GM18909 (cell line): ENCODE measurements around the gene SURF4.
A peak's percentile ranks its signal among the peaks of the same experiment; 100 is the strongest.

Experiments
- ATAC-seq: cut with Tn5 transposase; IDR thresholded peaks from one replicate; pipeline ENCODE4 v1.9.1; 2021; ENCODE audit warnings: mild to moderate bottlenecking; ENCODE audit not compliant: unreplicated experiment, poor library complexity

SURF4 gene

DNA sequence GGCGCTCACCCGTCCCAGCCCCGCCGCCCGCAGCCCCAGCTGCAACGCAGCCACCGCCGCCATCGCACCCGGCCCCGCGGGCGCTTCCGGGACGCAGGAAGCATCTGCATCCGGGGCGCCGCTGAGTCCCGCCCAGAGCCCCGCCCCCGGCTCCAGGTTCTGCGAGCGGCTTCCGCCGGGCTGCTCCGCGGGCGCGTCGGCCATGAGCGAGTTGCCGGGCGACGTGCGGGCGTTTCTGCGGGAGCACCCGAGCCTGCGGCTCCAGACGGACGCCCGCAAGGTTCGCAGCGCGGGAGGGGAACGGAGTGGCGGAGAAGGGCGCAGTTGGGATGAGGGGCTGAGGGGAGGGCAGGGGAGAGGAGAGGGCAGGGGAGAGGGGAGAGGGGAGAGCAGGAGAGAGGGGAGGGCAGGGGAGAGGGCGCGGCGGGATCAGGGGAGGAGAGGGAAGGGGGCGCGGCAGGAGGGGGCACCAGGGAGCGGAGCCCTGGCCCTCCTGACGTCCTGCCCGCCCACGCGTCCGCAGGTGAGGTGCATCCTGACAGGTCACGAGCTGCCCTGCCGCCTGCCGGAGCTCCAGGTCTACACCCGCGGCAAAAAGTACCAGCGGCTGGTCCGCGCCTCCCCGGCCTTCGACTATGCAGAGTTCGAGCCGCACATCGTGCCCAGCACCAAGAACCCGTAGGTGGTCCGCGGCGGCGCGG lies 19.3 kb downstream of the SURF4 start, which contains the start of the genes SURF1 and SURF2:
TSS of gene SURF1 (minus strand) at position 97 of the 701 bp plus-strand sequence. CDS start at position 63, 34 bp downstream.
TSS of gene SURF2 (plus strand) at position 160 of the 701 bp plus-strand sequence. CDS start at position 203, 43 bp downstream.
- peak; percentile 59 for ATAC-seq

DNA sequence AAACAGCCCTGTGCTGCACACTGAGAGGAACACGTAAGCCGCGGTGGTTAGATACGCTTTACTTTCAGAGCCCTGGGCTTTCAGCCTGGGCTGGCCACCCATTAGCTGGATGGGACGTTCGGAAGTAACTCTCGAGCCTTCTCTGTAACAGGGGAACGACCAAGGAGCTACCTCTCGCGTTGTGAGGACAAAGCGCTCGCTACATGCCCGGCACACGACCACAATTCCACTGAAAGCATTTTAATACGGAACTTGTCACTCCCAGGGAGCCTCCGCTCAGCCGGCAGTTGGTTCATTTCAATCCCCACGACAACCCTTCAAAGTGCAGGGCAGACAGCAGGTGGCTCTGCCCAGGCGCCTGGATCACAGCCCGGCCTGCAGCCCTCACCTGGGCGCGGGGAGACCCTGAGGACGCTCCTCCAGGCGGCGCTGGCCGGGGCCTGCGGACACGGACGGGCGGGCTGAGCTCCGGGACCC lies 19.9 kb downstream of the SURF4 start:
- ATAC-seq = no peak

DNA sequence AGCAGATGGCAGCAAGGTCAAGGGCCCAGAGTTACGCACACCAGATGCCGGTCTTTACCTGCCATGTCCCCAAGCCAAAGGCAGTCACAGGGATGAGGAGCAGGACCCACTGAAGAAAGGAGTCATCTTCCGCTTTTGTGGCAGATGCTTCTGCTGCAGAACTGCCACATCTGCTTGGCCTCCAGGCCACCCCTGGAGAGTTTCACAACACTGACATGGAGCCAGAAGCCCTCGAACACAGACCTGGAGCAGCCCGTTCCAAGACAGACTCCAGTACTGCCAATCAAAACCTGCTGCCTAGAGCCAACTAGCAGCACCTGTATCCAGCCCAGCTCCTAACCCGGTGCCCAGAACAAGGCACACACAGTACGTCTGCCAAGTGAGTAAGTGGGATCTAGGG lies 21.1 kb downstream of the SURF4 start:
- ATAC-seq = no peak

DNA sequence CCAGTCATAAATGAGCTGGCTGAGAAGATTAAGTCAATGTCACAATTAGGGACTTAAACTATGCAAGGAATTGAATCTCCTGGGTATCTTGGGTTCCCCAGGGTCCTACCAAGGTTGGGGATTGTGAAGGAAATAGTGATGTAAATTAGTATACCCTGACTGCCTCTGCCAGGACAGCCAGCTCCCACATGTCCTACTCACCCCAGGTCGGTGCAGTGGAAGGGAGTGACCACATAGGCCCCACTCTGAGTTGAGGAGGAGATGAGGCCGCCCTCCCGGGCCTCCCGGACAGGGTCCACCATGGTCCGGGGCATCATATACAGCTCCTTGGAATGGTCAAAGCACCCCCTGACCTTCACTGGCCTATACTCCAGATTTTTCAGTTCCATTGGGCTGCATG lies 22.3 kb downstream of the SURF4 start:
- no peak for ATAC-seq

DNA sequence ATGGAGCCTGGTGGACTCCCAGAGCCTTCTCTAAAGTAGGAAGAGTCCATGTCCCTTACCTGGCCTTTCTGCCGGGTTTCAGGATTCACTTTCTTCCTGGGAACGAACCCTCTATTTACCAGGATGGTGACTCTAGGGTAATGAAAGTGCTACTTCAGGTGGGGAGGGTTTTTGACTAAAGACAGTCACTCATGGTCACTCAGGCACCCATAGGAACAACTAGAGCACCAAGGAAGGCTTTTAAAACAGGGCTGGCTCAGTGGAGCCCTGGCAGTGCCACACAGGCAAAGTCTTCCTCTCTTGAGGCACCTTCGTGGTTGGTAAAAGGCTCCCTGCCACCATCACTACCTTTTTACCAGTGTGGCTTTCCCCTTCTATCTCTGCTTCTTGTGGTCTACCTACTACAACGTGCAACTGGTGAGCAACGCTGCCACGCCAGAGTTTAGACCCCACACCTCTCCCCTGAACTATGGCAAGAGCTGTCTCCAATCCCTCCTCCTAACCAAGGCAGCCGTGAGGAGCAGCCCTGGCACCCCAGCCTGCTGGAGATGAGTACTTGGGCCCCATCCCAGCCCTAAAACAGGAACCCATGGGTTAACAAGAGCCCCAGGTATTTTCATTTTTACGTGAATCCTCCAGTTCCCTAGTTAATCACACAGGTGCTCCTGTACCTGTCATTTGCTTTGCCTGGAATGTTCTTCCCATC lies 23.1 kb downstream of the SURF4 start:
- no peak for ATAC-seq

DNA sequence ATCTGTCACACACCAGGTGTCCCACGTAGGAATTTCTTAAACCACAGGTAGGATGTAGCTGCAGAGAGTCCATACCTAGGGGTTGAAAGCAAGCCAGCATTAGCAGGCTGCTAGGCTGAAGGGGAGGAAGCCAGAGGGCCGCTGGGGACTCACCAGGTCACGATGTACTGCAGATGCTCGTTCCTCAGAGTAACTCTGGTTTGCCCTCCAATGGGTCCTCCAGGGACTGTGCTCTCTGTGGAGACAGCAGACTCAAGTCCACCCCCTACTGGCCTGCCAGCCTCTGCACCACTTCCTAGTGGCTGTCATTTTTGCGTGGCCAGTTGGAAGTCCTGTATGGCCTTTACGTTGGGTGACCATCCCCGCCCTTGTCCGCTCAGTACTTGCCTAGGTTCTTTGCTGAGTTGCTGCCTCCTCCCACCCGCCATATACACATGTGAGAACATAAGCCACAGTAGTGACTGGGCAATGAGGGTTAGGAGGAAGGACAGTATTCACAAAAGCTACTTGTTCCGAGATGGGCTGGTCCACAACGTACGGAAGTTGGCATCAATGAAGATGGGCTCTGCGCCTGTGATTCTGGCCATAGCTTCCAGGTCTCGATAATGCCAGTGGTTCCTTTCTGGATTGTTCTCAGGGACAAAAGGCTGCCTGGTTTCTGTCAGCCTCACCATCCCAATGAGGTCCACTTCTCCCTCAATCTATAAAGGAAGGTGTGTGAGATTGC lies 23.8 kb downstream of the SURF4 start:
- no peak for ATAC-seq

DNA sequence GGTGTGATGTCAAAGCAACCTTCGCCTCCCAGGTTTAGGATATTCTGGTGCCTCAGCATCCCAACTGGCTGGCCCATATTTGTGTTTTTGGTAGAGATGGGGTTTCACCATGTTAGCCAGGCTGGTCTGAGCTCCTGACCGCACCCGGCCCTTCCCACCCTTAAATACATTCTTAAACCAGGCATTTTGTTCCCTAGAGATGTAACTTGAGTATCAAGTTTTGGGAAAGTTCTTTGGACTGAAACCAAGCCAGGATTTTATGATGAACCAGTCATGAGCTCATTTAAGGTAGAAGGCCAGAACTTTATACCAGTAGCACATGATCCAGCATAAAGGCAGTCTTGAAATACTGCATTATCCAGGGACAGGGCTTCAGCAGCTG lies 24.3 kb downstream of the SURF4 start:
- no peak for ATAC-seq

DNA sequence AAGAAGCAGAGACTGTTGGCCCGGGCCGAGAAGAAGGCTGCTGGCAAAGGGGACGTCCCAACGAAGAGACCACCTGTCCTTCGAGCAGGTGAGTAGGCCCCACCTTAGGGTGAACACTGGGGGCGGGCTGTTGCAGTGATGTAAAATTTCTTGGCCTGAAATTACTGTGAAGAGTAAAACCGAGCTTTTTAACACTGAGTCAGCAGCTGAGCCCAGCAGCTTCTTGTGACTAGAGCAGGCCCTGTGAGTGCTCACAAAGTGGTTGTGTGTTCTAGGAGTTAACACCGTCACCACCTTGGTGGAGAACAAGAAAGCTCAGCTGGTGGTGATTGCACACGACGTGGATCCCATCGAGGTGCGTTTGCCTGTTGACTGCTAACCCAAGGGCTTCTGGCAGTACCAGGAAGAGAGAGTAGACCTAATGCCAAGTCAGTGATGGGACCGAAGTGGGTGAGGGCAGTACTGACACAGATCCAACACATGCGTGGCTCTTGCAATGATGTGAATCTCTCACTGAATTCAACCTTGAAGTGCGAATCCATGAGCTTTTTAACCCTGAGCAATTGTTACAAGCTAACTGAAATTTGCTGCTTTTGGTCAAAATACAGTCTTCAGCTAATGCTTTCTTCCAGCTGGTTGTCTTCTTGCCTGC lies 25.8 kb downstream of the SURF4 start:
- ATAC-seq = no peak

DNA sequence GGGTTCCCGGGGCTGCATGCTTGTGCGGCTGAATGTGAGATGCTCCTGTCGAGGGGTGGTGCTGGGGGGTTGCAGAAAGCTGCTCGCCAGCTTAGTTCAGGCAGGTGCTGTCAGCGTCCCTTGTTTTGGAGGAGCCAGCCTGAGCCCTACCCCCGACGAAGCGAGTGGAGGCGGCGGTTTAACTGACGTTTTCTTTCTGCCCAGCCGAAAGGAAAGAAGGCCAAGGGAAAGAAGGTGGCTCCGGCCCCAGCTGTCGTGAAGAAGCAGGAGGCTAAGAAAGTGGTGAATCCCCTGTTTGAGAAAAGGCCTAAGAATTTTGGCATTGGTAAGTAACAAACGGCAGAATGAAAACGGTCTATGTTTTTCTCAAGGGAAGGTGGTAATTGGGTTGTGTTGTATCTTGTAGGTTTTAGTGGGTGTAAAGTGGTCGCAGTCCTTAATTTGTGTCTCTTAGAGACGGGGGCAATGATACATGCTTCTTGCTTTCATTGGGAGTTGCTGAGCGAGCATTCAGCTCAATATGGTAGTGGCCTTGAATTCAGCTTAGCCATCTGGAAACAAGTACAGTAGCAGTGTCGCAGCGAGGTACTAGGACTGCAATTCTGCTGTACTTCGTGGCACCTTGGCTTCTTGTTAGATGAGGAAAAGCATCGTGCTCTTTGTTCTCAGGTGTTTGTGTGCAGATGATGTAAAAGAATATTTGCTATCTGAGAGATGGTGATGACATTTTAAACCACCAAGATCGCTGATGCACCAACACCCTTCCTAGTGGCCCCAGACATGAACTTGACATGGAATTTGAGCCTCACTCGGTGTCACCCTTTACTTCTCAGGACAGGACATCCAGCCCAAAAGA lies 26.9 kb downstream of the SURF4 start:
- ATAC-seq = no peak

DNA sequence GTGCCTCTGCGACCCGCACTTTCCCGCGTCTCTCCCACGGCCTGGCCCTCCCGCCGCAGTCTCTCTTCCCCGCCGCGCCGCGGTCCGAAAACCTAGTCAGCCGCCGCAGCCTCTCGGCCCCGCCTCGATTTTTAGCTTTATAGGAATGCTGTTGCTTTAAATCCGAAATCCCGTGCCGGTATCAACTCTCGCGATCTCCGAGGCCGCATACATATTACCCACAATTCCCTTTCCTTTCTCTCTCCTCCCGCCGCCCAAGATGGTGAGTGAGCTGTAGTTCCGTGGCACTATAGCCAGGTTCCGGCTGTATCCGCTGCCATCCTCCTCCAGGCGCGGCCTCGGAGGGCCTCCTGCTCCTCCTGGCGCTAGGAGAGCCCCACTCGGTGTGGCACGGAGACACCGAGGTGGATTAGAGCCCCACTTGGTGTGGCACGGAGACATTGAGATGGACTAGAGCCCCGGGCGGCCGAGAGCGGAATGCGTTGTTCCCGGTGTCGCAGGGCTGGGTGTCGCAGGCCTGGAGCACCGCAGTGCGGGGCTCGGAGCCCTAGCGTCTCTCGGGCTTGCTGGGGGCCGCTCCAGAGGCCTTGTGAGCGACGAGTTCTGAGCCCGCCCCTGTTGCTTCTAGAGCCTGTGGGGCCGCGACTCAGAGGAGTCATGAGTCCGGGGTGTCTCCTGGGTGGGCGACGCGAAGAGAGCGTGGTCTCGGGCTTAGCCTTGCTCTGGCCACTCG lies 27.7 kb downstream of the SURF4 start, which contains the start of the genes MED22 and RPL7A:
TSS of gene MED22 (minus strand) at position 147 of the 733 bp plus-strand sequence. CDS start 1,469 bp downstream, outside the sequence.
TSS of gene RPL7A (plus strand) at position 234 of the 733 bp plus-strand sequence. CDS start at position 260, 26 bp downstream.
- peak; percentile 76 for ATAC-seq

DNA sequence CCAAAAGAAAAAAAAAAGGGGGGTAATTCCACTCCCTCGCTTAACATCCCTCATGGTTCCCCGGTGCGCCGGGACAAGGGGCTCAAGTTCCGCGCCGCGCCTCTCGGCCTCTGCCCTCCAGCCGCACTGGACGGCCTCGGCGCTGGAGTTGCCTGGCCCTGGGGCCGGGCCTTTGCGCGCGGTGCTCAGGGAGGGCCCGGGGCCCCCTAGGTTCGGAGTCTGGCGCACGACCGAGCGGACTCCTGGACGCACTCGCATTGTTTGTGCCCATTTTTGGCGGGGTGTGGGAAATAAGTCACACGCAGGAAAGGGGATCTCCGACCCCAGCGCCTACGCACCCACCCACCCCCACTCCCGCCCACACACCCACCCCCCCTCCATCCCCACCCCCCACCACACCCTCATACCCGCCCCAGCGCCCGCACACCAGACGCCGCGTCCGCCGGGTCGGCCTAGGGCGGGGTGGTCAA lies 28.3 kb downstream of the SURF4 start:
- ATAC-seq = peak; percentile 38

DNA sequence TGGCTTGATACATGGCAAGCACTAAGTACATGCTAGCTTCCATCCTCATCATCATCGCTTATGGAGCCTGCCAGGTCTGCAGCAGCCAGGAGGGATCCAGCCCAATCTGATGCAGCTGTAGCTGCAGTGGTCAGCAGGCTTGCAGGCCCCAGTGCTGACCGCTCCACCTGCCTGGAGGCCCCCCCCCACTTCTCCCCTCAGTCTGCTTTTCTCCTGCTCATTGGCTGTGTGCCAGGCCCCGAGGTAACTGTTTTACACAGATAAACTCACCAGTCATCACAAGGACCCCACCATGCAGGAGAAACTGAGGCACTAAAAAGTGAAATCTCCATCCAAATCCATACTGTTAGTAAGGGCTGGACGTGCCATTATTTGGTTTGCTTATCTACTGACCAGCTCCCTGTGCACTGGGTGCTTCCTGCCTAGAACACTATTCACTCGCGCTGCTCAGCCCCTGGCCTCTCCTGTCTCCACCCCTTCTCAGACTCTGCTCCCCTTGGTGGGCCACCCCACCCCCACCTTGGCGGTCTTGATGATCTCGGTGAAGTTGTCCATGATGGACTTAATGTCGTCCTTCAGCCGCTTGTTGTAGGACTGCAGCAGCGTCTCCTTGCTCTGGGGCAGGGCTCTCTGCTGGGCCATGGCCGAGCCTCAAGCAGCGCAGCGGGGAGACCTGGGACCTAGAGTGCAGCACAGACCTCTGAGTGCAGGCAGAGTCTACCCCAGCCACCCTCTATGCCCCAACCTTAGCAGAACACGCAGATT lies 29.7 kb downstream of the SURF4 start:
- ATAC-seq = no peak

DNA sequence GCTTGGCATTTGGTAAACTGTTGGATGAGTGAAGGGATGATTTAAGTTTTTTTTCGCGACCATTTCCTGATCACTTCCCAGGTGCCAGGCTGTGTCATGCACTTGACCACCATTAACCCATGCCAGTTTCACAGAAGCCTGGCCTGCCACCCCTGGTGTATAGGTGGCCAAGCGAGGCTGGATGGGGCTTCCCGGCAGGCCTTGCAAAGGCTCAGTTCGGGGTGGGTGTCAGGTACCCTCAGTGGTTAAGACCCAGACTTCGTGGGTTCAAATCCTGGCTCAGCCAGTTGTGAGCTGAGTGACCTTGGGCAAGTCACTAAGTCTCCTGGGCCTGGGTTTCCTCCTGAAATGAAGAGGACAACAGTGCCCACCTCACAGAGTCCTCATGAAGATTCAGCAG lies 30.3 kb downstream of the SURF4 start:
- ATAC-seq = no peak

DNA sequence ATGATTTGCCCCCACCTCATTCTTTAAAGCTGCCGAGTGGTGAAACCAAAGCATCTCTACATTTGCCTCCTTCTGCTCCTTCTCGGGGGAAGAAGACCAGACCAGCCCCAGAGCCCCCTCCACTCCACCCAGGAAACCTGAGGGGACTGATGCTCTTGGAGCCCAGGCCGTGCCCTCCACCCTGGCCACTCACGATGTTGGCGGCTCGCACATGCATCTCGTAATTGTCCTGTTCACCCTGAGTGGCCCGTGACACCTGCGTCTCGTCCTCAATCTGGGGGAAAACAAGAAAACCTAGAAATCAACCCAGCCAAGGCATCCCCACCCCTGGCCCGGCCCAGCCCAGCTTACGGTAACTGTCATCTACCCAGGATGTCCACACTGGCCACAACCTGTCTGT lies 30.9 kb downstream of the SURF4 start:
- no peak for ATAC-seq

DNA sequence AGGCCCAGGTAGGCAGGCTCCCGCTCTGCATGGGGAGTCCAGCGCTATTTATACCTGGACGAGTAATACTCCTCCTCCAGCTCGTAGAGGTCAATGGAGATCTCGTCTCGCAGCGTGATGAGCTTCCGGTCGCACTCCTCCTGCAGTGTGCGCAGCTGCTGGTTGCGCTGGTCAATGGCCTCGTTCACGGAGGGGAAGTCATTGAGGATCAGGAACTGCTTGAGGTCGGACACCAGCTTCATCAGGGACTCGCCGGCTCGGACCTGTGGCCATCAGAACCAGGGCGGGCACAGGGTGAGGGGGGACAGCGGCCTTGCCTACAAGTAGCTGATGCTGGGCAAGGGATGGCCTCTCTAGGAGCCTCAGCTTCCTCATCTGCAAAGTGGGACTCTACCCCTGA lies 31.8 kb downstream of the SURF4 start:
- ATAC-seq = no peak

DNA sequence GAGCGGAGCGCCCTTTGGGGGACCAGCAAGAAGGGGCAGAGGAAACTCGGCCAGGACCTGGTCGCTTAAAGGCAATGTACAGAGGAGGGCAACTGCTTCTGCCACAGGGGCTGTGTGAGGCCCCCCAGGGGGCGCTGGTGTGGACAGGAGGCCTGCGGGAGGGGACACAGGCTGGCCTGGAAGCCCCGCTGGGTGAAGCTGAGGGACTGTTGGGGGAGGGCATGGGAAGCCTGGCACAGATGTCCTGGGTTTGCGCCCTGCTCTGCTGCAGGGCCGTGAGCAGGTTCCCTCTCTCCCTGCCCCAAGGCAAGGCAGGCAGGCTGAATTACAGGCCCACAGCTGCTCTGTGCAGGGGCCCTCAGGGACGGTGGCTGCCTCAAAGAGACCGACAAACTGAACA lies 33.3 kb downstream of the SURF4 start:
- ATAC-seq = no peak

DNA sequence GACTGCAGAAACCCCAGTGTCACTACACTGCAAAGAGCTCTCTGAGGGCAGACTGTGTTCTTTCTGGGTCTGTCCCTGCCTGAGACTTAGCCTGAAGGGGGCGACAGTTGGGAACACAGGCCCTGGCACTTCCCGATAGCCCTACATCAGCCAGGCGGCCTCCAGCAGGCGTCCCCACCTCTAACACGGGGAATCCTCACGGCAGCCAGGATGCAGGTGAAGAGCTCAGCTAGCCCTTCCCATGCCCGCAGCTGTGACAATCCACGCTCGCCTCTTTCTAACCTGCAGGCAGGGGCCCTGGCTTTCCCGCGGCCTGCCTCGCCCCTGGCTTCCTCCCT lies 33.8 kb downstream of the SURF4 start:
- no peak for ATAC-seq
